Small intestine (tissue), 7 donors: Measurements from ENCODE around the gene CRYGN. TPM values are rescaled to one million over a fixed set of nuclear protein-coding genes. Genes with fewer than 3 reads are reported as not detected.

Experiments
- DNase-seq, 2 donors: peaks; one replicate each; pipeline versions ENCODE4 v3.0.0 to v3.0.0-alpha.2; 2013
- FAIRE-seq: peaks from 2 replicates; lab custom pipeline; 2012; peaks lifted over from hg19 to GRCh38; lab: Jason Lieb, UNC
- H3K27ac ChIP-seq, 3 donors: one replicate each; pipeline ENCODE4 v1.5.1; 2013; ENCODE audit warnings: low read length in 2 of 3, mild to moderate bottlenecking in 2 of 3, control low read depth in 1 of 3, inconsistent platforms in 1 of 3, low read depth in 1 of 3, moderate library complexity in 1 of 3
- H3K27me3 ChIP-seq, 3 donors: one replicate each; pipeline ENCODE4 v1.6.1; 2013; ENCODE audit warnings: low read length in 3 of 3, inconsistent platforms in 1 of 3; ENCODE audit not compliant: control insufficient read depth in 3 of 3, insufficient read depth in 3 of 3
- H3K36me3 ChIP-seq, 3 donors: one replicate each; pipeline ENCODE4 v1.6.1; 2013; ENCODE audit warnings: low read length in 3 of 3, inconsistent platforms in 1 of 3, low read depth in 1 of 3, mild to moderate bottlenecking in 1 of 3, moderate library complexity in 1 of 3; ENCODE audit not compliant: control insufficient read depth in 3 of 3, insufficient read depth in 2 of 3
- H3K4me1 ChIP-seq, 3 donors: one replicate each; pipeline ENCODE4 v1.6.1; 2013; ENCODE audit warnings: low read length in 2 of 3, inconsistent platforms in 1 of 3, low read depth in 1 of 3, mild to moderate bottlenecking in 1 of 3, moderate library complexity in 1 of 3; ENCODE audit not compliant: control insufficient read depth in 3 of 3, insufficient read depth in 2 of 3
- H3K4me3 ChIP-seq, 3 donors: one replicate each; pipeline ENCODE4 v1.5.1; 2013; ENCODE audit warnings: low read length in 3 of 3, control low read depth in 1 of 3, inconsistent platforms in 1 of 3, low read depth in 1 of 3, mild to moderate bottlenecking in 1 of 3, moderate library complexity in 1 of 3
- H3K9me3 ChIP-seq, 2 donors: one replicate each; pipeline ENCODE4 v1.6.1; 2013; ENCODE audit warnings: low read depth in 1 of 2, low read length in 1 of 2; ENCODE audit not compliant: control insufficient read depth in 2 of 2, insufficient read depth in 1 of 2
- WGBS, 3 donors: extraction: QIAGEN DNeasy Blood & Tissue Kit; methylation state at CpG; one replicate each; pipeline ENCODE4 v1.1.7; 2013; 5-methylcytosine and 5-hydroxymethylcytosine counted together
- polyA plus RNA-seq, 4 donors: library from polyadenylated mRNA; stranded (reverse) in 3 of 4; unstranded in 1 of 4; fragments of 200-250 nt in 3 of 4; fragments of 120-200 nt in 1 of 4; gene quantifications; one replicate each; pipeline versions ENCODE4 v1.2.1 to v1.2.3, GENCODE V29; 2013
- donor health status: healthy with polysubstance abuse.
- donor health status: control.
- donor health status: control.
- donor health status: Bipolar disorder and iron deficiency.
- donor health status: healthy.

CRYGN gene
- polyA plus RNA-seq, 4 donors = 0.06 to 0.07 TPM; not detected in 2

DNA sequence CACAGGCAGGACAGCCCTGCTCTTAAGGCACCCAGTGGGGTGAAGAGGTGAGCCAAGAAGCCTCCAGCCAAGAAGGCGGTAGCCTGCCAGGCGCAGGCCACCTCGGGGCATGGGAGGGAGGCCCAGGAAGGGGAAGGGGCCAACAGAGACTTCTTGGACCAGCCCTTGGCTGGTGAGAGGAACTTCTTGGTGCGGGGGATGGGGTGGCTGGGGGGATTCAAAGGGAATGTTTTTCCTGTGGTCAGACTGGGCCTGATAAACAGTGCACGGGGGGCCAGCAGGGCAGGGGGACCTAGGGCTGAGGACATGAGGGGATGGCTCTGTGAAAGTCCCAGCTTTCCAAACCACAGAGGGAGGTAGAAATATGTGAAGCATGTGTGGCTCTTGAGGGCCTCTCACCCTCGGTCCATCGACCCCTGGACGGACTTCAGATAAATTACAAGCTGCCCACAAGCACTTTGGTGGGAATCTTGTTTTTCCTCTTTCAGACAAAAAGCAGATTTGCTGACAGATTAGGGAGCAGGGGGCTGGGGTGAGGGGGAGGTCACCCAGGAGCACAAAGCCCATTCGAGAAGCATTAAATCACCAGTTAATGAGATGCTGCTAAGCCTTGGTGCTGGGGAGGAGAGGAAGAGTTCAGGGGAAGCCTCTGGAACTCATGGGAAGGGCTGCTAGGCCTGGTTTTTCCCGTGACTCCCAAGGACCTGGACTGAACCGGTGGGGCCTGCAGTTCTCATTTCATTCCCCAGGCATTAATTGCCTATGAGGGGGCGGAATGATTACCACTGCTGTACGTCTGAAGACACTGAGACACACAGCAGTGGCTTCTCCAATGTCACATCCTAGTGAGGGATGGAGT, 11.3 kb downstream of the CRYGN start:
- peaks cover 0 to 13% (median 0%) of the 10 kb centered on the region in 3 donors for H3K27me3 ChIP-seq
- no peaks in the 10 kb centered on the region for H3K36me3 ChIP-seq
- peaks cover 0 to 5% (median 0%) of the 10 kb centered on the region in 3 donors for H3K4me1 ChIP-seq
- DNase-seq = no peak
- 58 to 81% (median 77%) methylated on average over 13 of the region's 13 CpGs for WGBS, 3 donors
- H3K4me3 ChIP-seq = no peak overlapping the region
- FAIRE-seq = no peak
- no peaks in the 10 kb centered on the region for H3K9me3 ChIP-seq
- peak overlapping the region in 2 of 3 donors; percentile 44 to 64 for H3K27ac ChIP-seq

DNA sequence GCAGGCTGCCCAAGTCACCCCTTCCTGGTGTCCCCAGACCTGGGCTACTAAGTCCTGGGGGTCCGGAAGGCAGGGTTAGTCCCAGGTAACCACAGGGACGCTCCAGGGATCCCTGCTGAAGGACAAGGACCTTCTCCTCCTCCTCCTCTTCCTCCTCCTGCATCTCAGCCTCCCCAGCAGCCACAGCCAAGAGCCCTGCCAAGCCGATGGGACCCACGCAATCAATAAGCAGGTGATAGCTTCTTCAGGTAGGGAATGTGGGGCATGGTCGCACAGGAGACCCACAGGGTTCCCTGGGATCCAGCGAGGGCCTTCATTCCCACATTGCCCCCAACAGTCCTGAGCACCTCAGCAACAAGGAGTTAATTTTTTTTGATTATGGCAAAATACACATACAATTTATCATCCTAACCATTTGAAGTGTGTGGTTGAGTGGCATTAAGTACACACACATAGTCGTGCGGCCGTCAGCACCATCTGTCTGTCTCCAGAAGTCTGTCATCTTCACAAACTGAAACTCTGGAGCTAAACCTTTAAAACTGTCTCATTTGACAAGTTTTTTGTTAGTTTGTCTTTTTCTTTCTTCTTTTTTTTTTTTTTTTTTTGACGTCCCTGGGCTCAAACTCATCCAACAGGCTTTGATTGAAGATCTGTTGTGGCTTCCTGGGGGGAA, 12.1 kb downstream of the CRYGN start:
- Histone ChIP-seq H3K27ac (peak overlapping the region in 1 of 3 donors; percentile 64), H3K36me3 (no peaks in the 10 kb centered on the region), H3K4me3 (no peak overlapping the region), H3K9me3 (no peaks in the 10 kb centered on the region), H3K27me3 (peaks cover 0 to 13% (median 0%) of the 10 kb centered on the region in 3 donors), H3K4me1 (peaks cover 0 to 5% (median 0%) of the 10 kb centered on the region in 3 donors)
- DNase-seq = no peak
- WGBS, 3 donors = 68 to 77% (median 70%) methylated on average over 10 of the region's 10 CpGs
- FAIRE-seq = no peak

DNA sequence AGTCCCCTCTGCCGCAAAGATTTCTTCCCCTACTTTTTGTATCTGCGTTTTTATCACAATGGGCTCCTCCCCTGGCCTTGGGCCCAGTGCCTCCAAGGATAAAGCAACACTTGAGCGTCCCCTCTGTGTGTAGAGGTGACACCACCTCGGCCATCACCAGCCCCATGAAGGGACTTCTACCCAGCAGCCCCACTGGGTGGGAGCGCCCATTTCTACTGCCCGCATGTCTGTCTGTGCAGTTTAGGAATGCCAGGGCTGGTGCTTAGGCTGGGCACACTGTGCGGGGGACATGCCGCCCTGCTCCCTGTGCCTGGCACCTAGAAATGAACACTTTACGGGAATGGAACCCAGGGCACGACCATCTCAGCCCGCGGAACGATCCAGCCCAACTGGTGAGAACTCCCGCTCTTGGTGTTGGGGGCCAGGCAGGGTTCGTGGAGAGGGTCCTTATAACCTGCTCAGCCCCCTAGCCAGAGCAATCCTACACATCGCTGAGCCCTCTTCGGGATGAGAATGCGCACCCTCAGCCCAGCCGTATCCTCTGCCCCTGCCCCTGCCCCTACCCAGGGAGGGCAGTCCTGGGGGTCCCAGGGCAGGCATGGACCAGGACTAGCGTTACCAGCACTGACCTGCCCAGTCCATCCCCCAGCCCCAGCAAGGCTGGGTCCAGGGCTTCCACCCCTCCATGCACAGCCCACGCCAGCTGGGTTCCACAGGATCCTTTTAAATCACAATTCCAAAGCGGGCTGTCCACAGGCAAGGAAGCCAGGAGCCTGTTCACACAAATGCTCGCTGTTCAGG, 12.8 kb downstream of the CRYGN start:
- FAIRE-seq (no peak), DNase-seq (no peak)
- Histone ChIP-seq H3K4me1 (peaks cover 0 to 5% (median 0%) of the 10 kb centered on the region in 3 donors), H3K36me3 (no peaks in the 10 kb centered on the region), H3K9me3 (peaks cover 0 to 6% of the 10 kb centered on the region in 2 donors), H3K4me3 (no peak overlapping the region), H3K27me3 (peaks cover 0 to 14% (median 0%) of the 10 kb centered on the region in 3 donors), H3K27ac (peak overlapping the region in 1 of 3 donors; percentile 43)
- WGBS, 3 donors = 77 to 86% (median 79%) methylated on average over 23 of the region's 23 CpGs

DNA sequence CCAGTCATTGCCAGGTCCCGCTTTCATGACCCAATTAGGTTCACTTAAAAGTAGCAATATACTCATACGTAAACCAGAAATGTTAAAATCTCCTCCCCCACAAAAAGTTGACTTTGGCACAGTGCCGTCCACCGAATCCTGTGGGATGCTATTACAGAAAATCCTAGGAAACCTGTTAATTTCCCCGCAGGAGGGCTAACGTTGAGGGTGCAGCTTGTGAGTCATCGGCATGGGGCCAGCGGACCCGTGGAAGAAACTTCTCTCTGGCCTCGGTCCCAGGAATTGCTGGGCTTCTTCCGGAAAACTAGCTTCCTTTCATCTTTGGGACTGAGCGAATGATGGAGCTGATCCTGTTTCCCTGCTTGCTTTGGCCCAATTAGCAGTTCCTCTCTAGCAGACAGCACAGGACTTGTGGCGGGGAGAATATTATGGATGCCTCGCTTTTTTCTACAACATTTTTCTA, 13.5 kb downstream of the CRYGN start:
- FAIRE-seq (no peak), DNase-seq (no peak)
- 49 to 56% (median 50%) methylated on average over 14 of the region's 14 CpGs for WGBS, 3 donors
- peaks cover 0 to 15% (median 0%) of the 10 kb centered on the region in 3 donors for H3K27me3 ChIP-seq
- H3K4me1 ChIP-seq = peaks cover 0 to 5% (median 0%) of the 10 kb centered on the region in 3 donors
- H3K4me3 ChIP-seq = no peak overlapping the region
- H3K9me3 ChIP-seq = peaks cover 0 to 13% of the 10 kb centered on the region in 2 donors
- H3K36me3 ChIP-seq = no peaks in the 10 kb centered on the region
- H3K27ac ChIP-seq = peak overlapping the region in 1 of 3 donors; percentile 90

DNA sequence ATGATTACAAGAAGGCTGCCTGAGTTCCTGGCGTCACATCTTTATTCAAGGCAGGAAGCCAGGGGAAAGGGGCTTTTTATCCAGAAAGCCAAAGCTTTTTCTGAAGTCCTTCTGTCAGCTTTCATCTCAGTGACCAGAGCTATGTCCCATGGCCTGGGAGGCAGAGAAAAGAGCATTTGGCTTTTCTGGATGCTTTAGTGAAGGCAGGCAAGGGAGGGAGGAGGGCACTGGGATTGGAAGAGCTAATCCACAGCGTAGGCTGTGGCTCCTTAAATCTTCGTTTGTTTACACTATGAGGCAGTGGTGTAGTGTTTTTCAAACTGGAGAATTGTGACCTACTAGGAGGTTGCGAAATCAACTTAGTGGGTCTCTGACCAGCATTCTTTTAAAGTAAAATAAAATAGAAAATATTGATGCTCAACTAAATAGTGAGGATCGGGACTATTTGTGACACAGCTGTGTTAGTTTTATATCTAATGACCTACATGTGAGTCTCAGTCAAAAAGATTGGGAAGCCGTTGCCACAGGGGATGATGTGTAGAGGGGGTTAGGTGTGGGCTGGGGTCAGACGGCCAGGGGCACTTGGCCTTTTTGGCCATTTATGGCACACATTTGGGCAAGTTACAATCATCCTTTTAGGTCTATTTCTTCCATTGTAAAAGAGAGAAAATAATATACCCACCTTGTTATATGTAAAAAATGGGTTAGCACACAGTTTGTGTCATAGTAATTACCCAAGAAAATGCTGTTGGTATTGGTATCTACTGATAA, 14.1 kb downstream of the CRYGN start:
- 58 to 62% (median 59%) methylated on average over 7 of the region's 7 CpGs for WGBS, 3 donors
- no peak overlapping the region for H3K4me3 ChIP-seq
- no peaks in the 10 kb centered on the region for H3K36me3 ChIP-seq
- H3K4me1 ChIP-seq = peaks cover 0 to 5% (median 0%) of the 10 kb centered on the region in 3 donors
- H3K9me3 ChIP-seq = peaks cover 0 to 17% of the 10 kb centered on the region in 2 donors
- DNase-seq (no peak), FAIRE-seq (no peak)
- peaks cover 0 to 13% (median 0%) of the 10 kb centered on the region in 3 donors for H3K27me3 ChIP-seq
- H3K27ac ChIP-seq = peak overlapping the region in 1 of 3 donors; percentile 90

DNA sequence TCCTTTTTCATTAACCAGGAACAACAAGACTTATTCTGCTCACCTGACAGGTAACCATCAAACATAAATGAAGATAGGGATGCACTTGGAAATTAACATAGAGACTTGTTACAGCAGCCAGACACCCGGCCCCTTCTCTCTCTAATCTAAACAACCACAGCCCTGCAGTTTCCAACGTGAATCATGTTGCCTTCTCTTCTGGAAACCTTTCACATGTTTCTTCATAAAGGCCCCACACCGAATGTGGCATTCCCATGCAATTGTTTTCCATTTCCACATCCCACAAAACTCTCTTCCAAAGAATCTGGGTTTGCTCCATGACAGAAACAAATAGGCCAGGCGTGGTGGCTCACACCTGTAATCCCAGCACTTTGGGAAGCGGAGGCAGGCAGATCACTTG, 15.1 kb downstream of the CRYGN start:
- Histone ChIP-seq H3K27ac (no peak overlapping the region), H3K27me3 (peaks cover 0 to 11% (median 2%) of the 10 kb centered on the region in 3 donors), H3K9me3 (peaks cover 0 to 27% of the 10 kb centered on the region in 2 donors), H3K4me1 (peaks cover 0 to 5% (median 0%) of the 10 kb centered on the region in 3 donors), H3K4me3 (no peak overlapping the region), H3K36me3 (no peaks in the 10 kb centered on the region)
- FAIRE-seq = no peak
- WGBS, 3 donors = 69 to 73% (median 71%) methylated on average over 5 of the region's 5 CpGs
- no peak for DNase-seq

DNA sequence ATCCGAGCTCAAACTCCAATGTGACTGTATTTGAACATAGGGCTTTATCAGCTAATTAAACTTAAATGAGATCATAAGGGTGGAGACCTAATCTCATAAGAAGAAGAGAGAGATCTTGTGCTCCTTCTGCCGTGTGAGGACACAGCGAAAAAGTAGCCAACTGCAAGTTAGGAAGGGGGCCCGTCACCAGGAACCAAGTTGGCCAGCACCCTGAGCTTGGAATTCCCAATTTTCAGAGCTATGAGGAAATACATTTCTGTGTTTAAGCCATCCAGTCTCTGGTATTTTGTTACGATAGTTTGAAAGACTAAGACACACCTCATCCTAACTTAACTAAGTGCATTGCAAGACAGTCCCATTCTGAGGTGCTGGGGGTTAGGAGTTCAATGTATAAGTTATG, 16.0 kb downstream of the CRYGN start:
- WGBS, 3 donors = 61 to 79% (median 68%) methylated on average over 5 of the region's 5 CpGs
- Histone ChIP-seq H3K27ac (no peak overlapping the region), H3K36me3 (no peaks in the 10 kb centered on the region), H3K4me1 (peaks cover 0 to 2% (median 0%) of the 10 kb centered on the region in 3 donors), H3K9me3 (peaks cover 0 to 27% of the 10 kb centered on the region in 2 donors), H3K27me3 (peaks cover 0 to 11% (median 2%) of the 10 kb centered on the region in 3 donors), H3K4me3 (no peak overlapping the region)
- no peak for DNase-seq
- no peak for FAIRE-seq
